ENCODE measurements around the gene MORC2. TPM values are rescaled to one million over a fixed set of nuclear protein-coding genes. Genes with fewer than 3 reads are reported as not detected.

The MORC2 gene
- total RNA-seq, 1 donor from 2014 or later: 15.7 TPM

GRCh38 chr22:30906411-30906810 is 62.2 kb downstream of the MORC2 start:
- Histone ChIP-seq H3K9ac (ENCODE audit: low read depth in 1 of 3, low read length in 3 of 3) (no peak overlapping the region), H3K36me3 (ENCODE audit: control insufficient read depth in 3 of 3, insufficient read depth in 3 of 3, low read length in 3 of 3) (peaks cover 0 to 8% (median 3%) of the 10 kb centered on the region in 3 donors), H3K9me3 (ENCODE audit: control insufficient read depth in 3 of 3, low read length in 3 of 3) (no peaks in the 10 kb centered on the region), H3K4me3 (ENCODE audit: low read length in 3 of 3) (no peak overlapping the region), H3K27ac (ENCODE audit: low read depth, low read length) (no peak overlapping the region), H3K4me1 (ENCODE audit: control insufficient read depth in 3 of 3, insufficient read depth in 3 of 3, low read length in 3 of 3) (no peaks in the 10 kb centered on the region), H3K27me3 (ENCODE audit: control insufficient read depth in 3 of 3, insufficient read depth in 3 of 3, low read length in 3 of 3) (no peaks in the 10 kb centered on the region)

- Histone ChIP-seq H3K36me3 (ENCODE audit: control insufficient read depth in 3 of 3, insufficient read depth in 3 of 3, low read length in 3 of 3) (peaks cover 0 to 8% (median 3%) of the 10 kb centered on the region in 3 donors), H3K9ac (ENCODE audit: low read depth in 1 of 3, low read length in 3 of 3) (no peak overlapping the region), H3K4me1 (ENCODE audit: control insufficient read depth in 3 of 3, insufficient read depth in 3 of 3, low read length in 3 of 3) (no peaks in the 10 kb centered on the region)
Measured at GRCh38 chr22:30905696-30906341, 62.8 kb downstream of the MORC2 start.

GRCh38 chr22:30903876-30904460 is 64.6 kb downstream of the MORC2 start:
- H3K9ac ChIP-seq (ENCODE audit: low read depth in 1 of 3, low read length in 3 of 3): no peak overlapping the region
- H3K9me3 ChIP-seq (ENCODE audit: control insufficient read depth in 3 of 3, low read length in 3 of 3): no peaks in the 10 kb centered on the region
- peaks cover 2 to 3% (median 3%) of the 10 kb centered on the region in 3 donors for H3K36me3 ChIP-seq (ENCODE audit: control insufficient read depth in 3 of 3, insufficient read depth in 3 of 3, low read length in 3 of 3)
- no peaks in the 10 kb centered on the region for H3K4me1 ChIP-seq (ENCODE audit: control insufficient read depth in 3 of 3, insufficient read depth in 3 of 3, low read length in 3 of 3)
- H3K4me3 ChIP-seq (ENCODE audit: low read length in 3 of 3): no peak overlapping the region
- no peaks in the 10 kb centered on the region for H3K27me3 ChIP-seq (ENCODE audit: control insufficient read depth in 3 of 3, insufficient read depth in 3 of 3, low read length in 3 of 3)
- H3K27ac ChIP-seq (ENCODE audit: low read depth, low read length): no peak overlapping the region

More at GRCh38 chr22:30905696-30906341, 62.8 kb downstream of the MORC2 start:
- Histone ChIP-seq H3K4me3 (ENCODE audit: low read length in 3 of 3) (no peak overlapping the region), H3K27me3 (ENCODE audit: control insufficient read depth in 3 of 3, insufficient read depth in 3 of 3, low read length in 3 of 3) (no peaks in the 10 kb centered on the region), H3K27ac (ENCODE audit: low read depth, low read length) (no peak overlapping the region), H3K9me3 (ENCODE audit: control insufficient read depth in 3 of 3, low read length in 3 of 3) (no peaks in the 10 kb centered on the region)

GRCh38 chr22:30902496-30903357 is 65.8 kb downstream of the MORC2 start:
- H3K27me3 ChIP-seq (ENCODE audit: control insufficient read depth in 3 of 3, insufficient read depth in 3 of 3, low read length in 3 of 3): no peaks in the 10 kb centered on the region
- H3K4me3 ChIP-seq (ENCODE audit: low read length in 3 of 3): no peak overlapping the region
- peaks cover 2 to 3% (median 3%) of the 10 kb centered on the region in 3 donors for H3K36me3 ChIP-seq (ENCODE audit: control insufficient read depth in 3 of 3, insufficient read depth in 3 of 3, low read length in 3 of 3)
- H3K9ac ChIP-seq (ENCODE audit: low read depth in 1 of 3, low read length in 3 of 3): no peak overlapping the region
- H3K27ac ChIP-seq (ENCODE audit: low read depth, low read length): no peak overlapping the region
- no peaks in the 10 kb centered on the region for H3K4me1 ChIP-seq (ENCODE audit: control insufficient read depth in 3 of 3, insufficient read depth in 3 of 3, low read length in 3 of 3)
- no peaks in the 10 kb centered on the region for H3K9me3 ChIP-seq (ENCODE audit: control insufficient read depth in 3 of 3, low read length in 3 of 3)

- Histone ChIP-seq H3K27ac (ENCODE audit: low read depth, low read length) (no peak overlapping the region), H3K4me1 (ENCODE audit: control insufficient read depth in 3 of 3, insufficient read depth in 3 of 3, low read length in 3 of 3) (no peaks in the 10 kb centered on the region), H3K27me3 (ENCODE audit: control insufficient read depth in 3 of 3, insufficient read depth in 3 of 3, low read length in 3 of 3) (no peaks in the 10 kb centered on the region), H3K4me3 (ENCODE audit: low read length in 3 of 3) (no peak overlapping the region), H3K9ac (ENCODE audit: low read depth in 1 of 3, low read length in 3 of 3) (no peak overlapping the region), H3K9me3 (ENCODE audit: control insufficient read depth in 3 of 3, low read length in 3 of 3) (no peaks in the 10 kb centered on the region), H3K36me3 (ENCODE audit: control insufficient read depth in 3 of 3, insufficient read depth in 3 of 3, low read length in 3 of 3) (peaks cover 8 to 11% (median 11%) of the 10 kb centered on the region in 3 donors)
Measured at GRCh38 chr22:30894371-30894740, 74.2 kb downstream of the MORC2 start.

- Histone ChIP-seq H3K4me3 (ENCODE audit: low read length in 3 of 3) (no peak overlapping the region), H3K4me1 (ENCODE audit: control insufficient read depth in 3 of 3, insufficient read depth in 3 of 3, low read length in 3 of 3) (no peaks in the 10 kb centered on the region), H3K27ac (ENCODE audit: low read depth, low read length) (no peak overlapping the region), H3K36me3 (ENCODE audit: control insufficient read depth in 3 of 3, insufficient read depth in 3 of 3, low read length in 3 of 3) (peaks cover 8 to 11% (median 11%) of the 10 kb centered on the region in 3 donors), H3K9me3 (ENCODE audit: control insufficient read depth in 3 of 3, low read length in 3 of 3) (no peaks in the 10 kb centered on the region), H3K9ac (ENCODE audit: low read depth in 1 of 3, low read length in 3 of 3) (no peak overlapping the region), H3K27me3 (ENCODE audit: control insufficient read depth in 3 of 3, insufficient read depth in 3 of 3, low read length in 3 of 3) (no peaks in the 10 kb centered on the region)
Measured at GRCh38 chr22:30893434-30894370, 74.9 kb downstream of the MORC2 start.

GRCh38 chr22:30892731-30893221 is 75.8 kb downstream of the MORC2 start:
- Histone ChIP-seq H3K36me3 (ENCODE audit: control insufficient read depth in 3 of 3, insufficient read depth in 3 of 3, low read length in 3 of 3) (peaks cover 8 to 11% (median 11%) of the 10 kb centered on the region in 3 donors), H3K4me1 (ENCODE audit: control insufficient read depth in 3 of 3, insufficient read depth in 3 of 3, low read length in 3 of 3) (no peaks in the 10 kb centered on the region), H3K9me3 (ENCODE audit: control insufficient read depth in 3 of 3, low read length in 3 of 3) (no peaks in the 10 kb centered on the region), H3K27me3 (ENCODE audit: control insufficient read depth in 3 of 3, insufficient read depth in 3 of 3, low read length in 3 of 3) (no peaks in the 10 kb centered on the region), H3K4me3 (ENCODE audit: low read length in 3 of 3) (no peak overlapping the region), H3K27ac (ENCODE audit: low read depth, low read length) (no peak overlapping the region), H3K9ac (ENCODE audit: low read depth in 1 of 3, low read length in 3 of 3) (no peak overlapping the region)

GRCh38 chr22:30892286-30892685 is 76.3 kb downstream of the MORC2 start:
- Histone ChIP-seq H3K36me3 (ENCODE audit: control insufficient read depth in 3 of 3, insufficient read depth in 3 of 3, low read length in 3 of 3) (peaks cover 8 to 11% (median 11%) of the 10 kb centered on the region in 3 donors), H3K27ac (ENCODE audit: low read depth, low read length) (no peak overlapping the region)

GRCh38 chr22:30891781-30892180 is 76.8 kb downstream of the MORC2 start:
- peaks cover 8 to 11% (median 11%) of the 10 kb centered on the region in 3 donors for H3K36me3 ChIP-seq (ENCODE audit: control insufficient read depth in 3 of 3, insufficient read depth in 3 of 3, low read length in 3 of 3)
- no peaks in the 10 kb centered on the region for H3K4me1 ChIP-seq (ENCODE audit: control insufficient read depth in 3 of 3, insufficient read depth in 3 of 3, low read length in 3 of 3)
- H3K4me3 ChIP-seq (ENCODE audit: low read length in 3 of 3): no peak overlapping the region
- no peaks in the 10 kb centered on the region for H3K9me3 ChIP-seq (ENCODE audit: control insufficient read depth in 3 of 3, low read length in 3 of 3)
- no peaks in the 10 kb centered on the region for H3K27me3 ChIP-seq (ENCODE audit: control insufficient read depth in 3 of 3, insufficient read depth in 3 of 3, low read length in 3 of 3)
- H3K9ac ChIP-seq (ENCODE audit: low read depth in 1 of 3, low read length in 3 of 3): no peak overlapping the region
- no peak overlapping the region for H3K27ac ChIP-seq (ENCODE audit: low read depth, low read length)

More at GRCh38 chr22:30892286-30892685, 76.3 kb downstream of the MORC2 start:
- Histone ChIP-seq H3K4me1 (ENCODE audit: control insufficient read depth in 3 of 3, insufficient read depth in 3 of 3, low read length in 3 of 3) (no peaks in the 10 kb centered on the region), H3K4me3 (ENCODE audit: low read length in 3 of 3) (no peak overlapping the region), H3K9ac (ENCODE audit: low read depth in 1 of 3, low read length in 3 of 3) (no peak overlapping the region), H3K9me3 (ENCODE audit: control insufficient read depth in 3 of 3, low read length in 3 of 3) (no peaks in the 10 kb centered on the region), H3K27me3 (ENCODE audit: control insufficient read depth in 3 of 3, insufficient read depth in 3 of 3, low read length in 3 of 3) (no peaks in the 10 kb centered on the region)

All from skeletal muscle tissue (tissue), 4 donors.